Activated T-helper 9 cell treated with anti-CD3 and anti-CD28 coated beads, Interleukin-2, amount 50 U/mL, for 16 hours (primary cell): Measurements from ENCODE around the gene NRG2.

Experiments
- DNase-seq: peaks from one replicate; pipeline ENCODE4 v3.0.0-alpha.2; 2020; ENCODE audit warnings: low read depth

Gene NRG2

GRCh38 chr5:139877129-139877597, 165.9 kb downstream of the NRG2 start:
- DNase-seq = no peak

GRCh38 chr5:139875957-139876356, 167.1 kb downstream of the NRG2 start:
- no peak for DNase-seq

DNA sequence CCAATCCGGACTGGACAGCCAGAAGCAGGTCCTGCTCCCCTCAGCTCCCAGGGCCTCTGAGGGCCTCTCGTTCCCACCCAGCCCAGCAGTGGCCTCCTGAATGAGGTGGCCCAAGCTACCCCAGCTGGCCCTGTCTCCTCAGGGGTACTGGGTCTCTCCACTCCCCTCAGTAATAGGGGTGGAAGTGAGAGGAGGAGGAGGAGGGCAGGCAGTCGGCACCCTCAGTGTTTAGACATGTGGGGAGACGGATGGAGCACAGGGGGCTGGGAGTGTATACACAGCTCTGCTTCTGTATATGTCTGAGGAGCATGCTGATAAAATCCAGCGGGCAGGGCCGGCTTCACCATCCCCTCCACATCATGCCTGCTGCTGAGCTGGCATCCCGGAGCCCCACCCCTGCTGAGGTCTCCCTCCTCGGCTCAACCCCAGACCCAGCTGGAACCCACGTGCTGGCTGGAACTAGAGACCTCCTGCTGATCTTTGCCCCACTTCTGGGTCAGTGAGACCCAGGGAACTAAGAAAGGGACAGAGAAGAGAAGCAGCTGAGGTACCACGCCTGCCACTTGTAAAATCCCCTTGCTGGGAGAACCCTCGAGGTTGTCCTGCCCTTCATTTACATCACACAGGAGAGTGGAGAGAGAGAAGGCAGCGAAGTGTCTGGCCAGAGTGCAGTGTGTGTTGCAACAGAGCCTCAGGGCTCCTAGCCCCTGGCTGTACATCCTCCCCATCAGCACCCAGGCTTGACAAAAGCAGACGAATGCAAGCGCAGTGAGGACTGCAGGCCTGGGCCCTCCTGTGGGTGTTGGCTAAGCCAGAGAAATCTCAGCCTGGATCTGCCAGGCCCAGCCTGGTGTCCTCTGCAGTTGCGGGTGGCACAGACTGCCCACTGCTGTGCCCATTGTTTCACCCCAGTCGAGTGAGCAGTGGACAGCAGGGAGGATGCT, 170.0 kb downstream of the NRG2 start:
- DNase-seq = no peak

- DNase-seq = no peak
Measured at GRCh38 chr5:139872052-139872766, 170.9 kb downstream of the NRG2 start.

- no peak for DNase-seq
Measured at GRCh38 chr5:139871614-139872013, 171.5 kb downstream of the NRG2 start.

DNA sequence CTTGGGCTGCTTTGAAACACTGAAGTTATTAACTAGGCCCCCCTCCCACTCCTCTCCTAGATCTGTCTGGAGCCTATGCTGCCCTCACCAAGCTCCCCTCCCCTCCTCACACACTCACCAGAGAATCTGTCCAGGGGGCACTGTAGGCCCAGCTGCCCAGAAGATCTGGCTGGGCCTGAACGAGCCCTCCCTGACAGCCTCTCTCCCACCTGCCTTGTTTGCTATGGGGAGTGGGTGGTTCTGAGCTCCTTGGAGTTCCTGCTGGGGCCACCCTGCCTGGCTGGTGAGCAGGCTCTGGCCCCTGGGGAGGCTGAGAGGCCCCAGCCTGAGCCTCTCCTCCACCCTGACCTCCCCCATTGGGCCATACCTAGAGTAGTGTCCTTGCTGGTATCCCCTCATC, 172.4 kb downstream of the NRG2 start:
- DNase-seq = no peak

DNA sequence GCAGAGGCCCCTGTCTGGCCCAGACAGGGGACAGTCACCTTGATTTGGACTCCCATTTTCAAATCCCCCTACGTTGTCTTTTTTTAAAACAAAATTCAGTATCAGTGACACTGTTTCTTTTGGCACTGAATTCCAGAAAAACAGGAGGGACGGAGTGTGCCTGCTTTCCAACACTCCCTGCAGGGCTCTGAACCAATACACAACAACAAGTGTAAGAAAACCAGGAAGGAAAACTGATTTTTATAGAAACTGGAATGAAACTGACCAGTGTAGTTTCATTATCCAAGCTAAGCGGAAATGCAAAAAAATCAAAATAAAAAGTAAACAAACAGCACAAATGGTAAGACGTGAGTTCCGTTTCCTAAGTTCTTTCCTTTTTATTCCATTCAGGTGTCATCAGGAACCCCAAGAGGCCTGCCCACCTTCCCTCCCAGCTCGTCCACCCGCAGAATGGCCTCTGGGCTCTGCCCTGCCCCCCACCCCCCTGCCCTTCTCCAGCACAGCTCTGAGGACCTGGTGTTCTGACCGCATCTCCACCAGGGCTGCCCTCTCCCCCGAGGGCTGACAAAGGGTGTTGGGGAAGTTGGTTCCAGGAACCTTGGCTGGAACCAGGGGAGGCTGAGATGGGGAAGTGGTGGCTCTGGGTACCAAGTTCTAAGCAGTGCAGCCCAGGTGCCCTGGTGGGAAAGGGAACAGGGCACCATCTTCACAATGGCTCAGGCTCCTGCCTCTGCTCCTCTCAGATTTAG, 173.9 kb downstream of the NRG2 start:
- DNase-seq = no peak

- DNase-seq = no peak
Measured at GRCh38 chr5:139867581-139867980, 175.5 kb downstream of the NRG2 start.

GRCh38 chr5:139867109-139867508, 176.0 kb downstream of the NRG2 start:
- no peak for DNase-seq

- DNase-seq = no peak
Measured at GRCh38 chr5:139864716-139865483, 178.2 kb downstream of the NRG2 start.

GRCh38 chr5:139863855-139864558, 179.1 kb downstream of the NRG2 start:
- DNase-seq = peak; percentile 26

GRCh38 chr5:139863361-139863760, 179.7 kb downstream of the NRG2 start:
- DNase-seq = no peak

GRCh38 chr5:139862803-139863202, 180.3 kb downstream of the NRG2 start:
- no peak for DNase-seq

- no peak for DNase-seq
Measured at GRCh38 chr5:139862313-139862712, 180.8 kb downstream of the NRG2 start.

GRCh38 chr5:139861889-139862207, 181.3 kb downstream of the NRG2 start:
- no peak for DNase-seq

- DNase-seq = no peak
Measured at GRCh38 chr5:139861021-139861888, 181.8 kb downstream of the NRG2 start.

- DNase-seq = no peak
Measured at GRCh38 chr5:139859013-139859412, 184.1 kb downstream of the NRG2 start.

- DNase-seq = no peak
Measured at GRCh38 chr5:139856714-139857113, 186.4 kb downstream of the NRG2 start.

DNA sequence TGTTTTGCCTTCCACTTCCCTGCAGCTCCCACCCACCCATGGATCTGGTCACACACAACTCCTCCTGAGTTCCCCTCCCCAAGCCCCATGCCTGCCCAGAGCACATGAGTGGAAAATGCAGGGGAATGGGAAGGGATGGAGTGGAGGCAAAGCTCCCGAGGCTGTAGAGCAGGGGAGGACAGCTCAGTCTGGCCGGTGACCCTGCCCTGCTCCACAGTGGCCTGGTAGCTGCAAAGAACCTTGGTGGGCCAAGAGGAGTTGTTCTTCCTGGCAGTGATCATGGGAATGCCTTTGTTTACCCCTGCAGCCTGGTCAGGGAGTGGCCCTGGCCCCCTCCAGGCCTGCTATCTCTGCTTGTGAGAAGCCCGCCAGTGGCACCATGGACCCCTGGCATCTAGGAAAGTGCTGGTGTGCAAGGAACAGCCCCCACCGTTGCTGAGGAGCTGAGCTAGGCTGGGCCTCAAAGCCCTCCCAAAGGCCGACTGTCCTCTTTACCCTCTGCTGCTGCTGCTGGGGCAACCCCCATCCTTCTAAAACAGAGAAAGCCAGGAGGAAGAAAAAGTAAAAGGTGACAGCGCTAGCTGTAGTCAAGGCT, 187.1 kb downstream of the NRG2 start:
- DNase-seq = no peak

GRCh38 chr5:139855451-139855850, 187.6 kb downstream of the NRG2 start:
- no peak for DNase-seq
